Lower lobe of right lung (tissue), 2 donors: Measurements from ENCODE around the gene H2AZ1. TPM values are rescaled to one million over a fixed set of nuclear protein-coding genes. Genes with fewer than 3 reads are reported as not detected.

ENCODE experiments used
- ATAC-seq, 2 donors: fragments of 200-7000 bp; cut with Tn5 transposase; one replicate each; pipeline ENCODE4 v1.9.1; 2020 to 2022; ENCODE audit warnings: mild to moderate bottlenecking in 2 of 2, moderate library complexity in 2 of 2
- DNase-seq: peaks from one replicate; pipeline ENCODE4 v3.0.0-alpha.2; 2020
- H3K27ac ChIP-seq: fragments of 200-600 bp; one replicate; pipeline ENCODE4 v1.8.0; 2022
- H3K27me3 ChIP-seq: fragments of 200-600 bp; one replicate; pipeline ENCODE4 v1.8.0; 2022; ENCODE audit warnings: low read depth
- H3K36me3 ChIP-seq: fragments of 200-600 bp; one replicate; pipeline ENCODE4 v1.8.0; 2022; ENCODE audit warnings: mild to moderate bottlenecking
- H3K4me1 ChIP-seq: fragments of 200-600 bp; one replicate; pipeline ENCODE4 v1.8.0; 2022
- H3K4me3 ChIP-seq: fragments of 200-600 bp; one replicate; pipeline ENCODE4 v1.8.0; 2022; ENCODE audit warnings: mild to moderate bottlenecking
- H3K9me3 ChIP-seq: fragments of 200-600 bp; one replicate; pipeline ENCODE4 v1.8.0; 2022
- intact Hi-C: fragments of 100-400 bp; cut with DNase I; formaldehyde crosslinking; loops from one replicate; pipeline ENCODE4 v1.11.0; 2022
- total RNA-seq: library from RNA; stranded (reverse); fragmentation: NEBNext Ultra II Directional; extraction: Animal tissue kit (Norgen Biotek cat#: 25700); gene quantifications from one replicate; pipeline ENCODE4 v1.2.1, GENCODE V29; 2021
- TF ChIP-seq, protein P1 (sequence below): fragments of 200-600 bp; IDR thresholded peaks from one replicate; pipeline ENCODE4 v1.8.0; 2022; ENCODE audit warnings: antibody characterized with exemption, mild to moderate bottlenecking
- donor health status: DM: no; HTN: yes; CAD: no; lungs with severe emphysema.

The H2AZ1 gene
- total RNA-seq, 1 donor from 2014 or later: 143 TPM

GRCh38 chr4:99945718-99946355 is 4.2 kb downstream of the H2AZ1 start:
- Histone ChIP-seq H3K4me1 (peaks cover 62% of the 10 kb centered on the region), H3K27me3 (no peaks in the 10 kb centered on the region), H3K9me3 (no peaks in the 10 kb centered on the region), H3K27ac (peak overlapping the region; percentile 93), H3K36me3 (peaks cover 6% of the 10 kb centered on the region), H3K4me3 (peak overlapping the region; percentile 98)
- intact Hi-C loops: loop anchor here (10.0 kb wide), 2 partner anchors 51 to 381 kb away; partner anchors contain the start of genes LAMTOR3 and TRMT10A
- DNase-seq: no peak
- TF ChIP-seq, protein P1, sequence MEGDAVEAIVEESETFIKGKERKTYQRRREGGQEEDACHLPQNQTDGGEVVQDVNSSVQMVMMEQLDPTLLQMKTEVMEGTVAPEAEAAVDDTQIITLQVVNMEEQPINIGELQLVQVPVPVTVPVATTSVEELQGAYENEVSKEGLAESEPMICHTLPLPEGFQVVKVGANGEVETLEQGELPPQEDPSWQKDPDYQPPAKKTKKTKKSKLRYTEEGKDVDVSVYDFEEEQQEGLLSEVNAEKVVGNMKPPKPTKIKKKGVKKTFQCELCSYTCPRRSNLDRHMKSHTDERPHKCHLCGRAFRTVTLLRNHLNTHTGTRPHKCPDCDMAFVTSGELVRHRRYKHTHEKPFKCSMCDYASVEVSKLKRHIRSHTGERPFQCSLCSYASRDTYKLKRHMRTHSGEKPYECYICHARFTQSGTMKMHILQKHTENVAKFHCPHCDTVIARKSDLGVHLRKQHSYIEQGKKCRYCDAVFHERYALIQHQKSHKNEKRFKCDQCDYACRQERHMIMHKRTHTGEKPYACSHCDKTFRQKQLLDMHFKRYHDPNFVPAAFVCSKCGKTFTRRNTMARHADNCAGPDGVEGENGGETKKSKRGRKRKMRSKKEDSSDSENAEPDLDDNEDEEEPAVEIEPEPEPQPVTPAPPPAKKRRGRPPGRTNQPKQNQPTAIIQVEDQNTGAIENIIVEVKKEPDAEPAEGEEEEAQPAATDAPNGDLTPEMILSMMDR: no peak
- ATAC-seq: peak; percentile 12 to 22

- no peak overlapping the region for H3K27ac ChIP-seq
- ATAC-seq (no peak), DNase-seq (no peak)
- H3K36me3 ChIP-seq: peaks cover 6% of the 10 kb centered on the region
- TF ChIP-seq, protein P1: no peak
- intact Hi-C loops: loop anchor here (10.0 kb wide), 2 partner anchors 49 to 379 kb away; partner anchors contain the start of genes LAMTOR3 and TRMT10A
- peaks cover 62% of the 10 kb centered on the region for H3K4me1 ChIP-seq
- H3K9me3 ChIP-seq: no peaks in the 10 kb centered on the region
- no peaks in the 10 kb centered on the region for H3K27me3 ChIP-seq
- peak overlapping the region; percentile 98 for H3K4me3 ChIP-seq
Observed at GRCh38 chr4:99943904-99944437, 6.1 kb downstream of the H2AZ1 start.

GRCh38 chr4:99938243-99938753 is 11.8 kb downstream of the H2AZ1 start:
- H3K27ac ChIP-seq: no peak overlapping the region
- ATAC-seq (no peak), DNase-seq (no peak)
- H3K4me3 ChIP-seq: no peak overlapping the region
- H3K36me3 ChIP-seq: peaks cover 12% of the 10 kb centered on the region
- no peaks in the 10 kb centered on the region for H3K27me3 ChIP-seq
- H3K9me3 ChIP-seq: peaks cover 19% of the 10 kb centered on the region
- TF ChIP-seq, protein P1: no peak
- intact Hi-C loops: no loop called here
- peaks cover 20% of the 10 kb centered on the region for H3K4me1 ChIP-seq

DNA sequence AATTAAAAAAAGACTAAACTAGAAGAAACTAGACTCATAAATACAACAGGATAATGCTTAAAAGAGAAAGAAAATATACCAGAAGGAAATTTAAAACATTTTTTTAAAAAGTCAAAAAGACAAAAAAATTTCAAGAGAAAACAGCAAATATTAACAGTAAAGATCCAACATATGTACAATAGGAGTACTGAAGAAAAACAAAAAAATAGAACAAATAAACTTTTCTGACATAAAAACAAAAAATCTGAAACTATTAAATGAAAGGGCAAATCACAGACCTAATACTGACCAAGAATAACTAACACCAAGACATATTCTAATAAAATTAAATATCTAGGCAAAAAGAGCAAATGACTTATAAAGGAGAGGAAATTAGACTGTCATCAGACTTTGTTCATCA is 15.2 kb downstream of the H2AZ1 start:
- ATAC-seq (no peak), DNase-seq (no peak)
- H3K9me3 ChIP-seq: peaks cover 19% of the 10 kb centered on the region
- H3K27ac ChIP-seq: no peak overlapping the region
- no peaks in the 10 kb centered on the region for H3K4me1 ChIP-seq
- TF ChIP-seq, protein P1: no peak
- H3K36me3 ChIP-seq: peaks cover 13% of the 10 kb centered on the region
- H3K27me3 ChIP-seq: no peaks in the 10 kb centered on the region
- H3K4me3 ChIP-seq: no peak overlapping the region
- intact Hi-C loops: no loop called here

- TF ChIP-seq, protein P1: no peak
- intact Hi-C loops: no loop called here
- peaks cover 33% of the 10 kb centered on the region for H3K36me3 ChIP-seq
- no peak overlapping the region for H3K27ac ChIP-seq
- no peaks in the 10 kb centered on the region for H3K9me3 ChIP-seq
- H3K27me3 ChIP-seq: no peaks in the 10 kb centered on the region
- no peaks in the 10 kb centered on the region for H3K4me1 ChIP-seq
- DNase-seq: no peak
- no peak overlapping the region for H3K4me3 ChIP-seq
- ATAC-seq: no peak
Observed at GRCh38 chr4:99927566-99927965, 22.5 kb downstream of the H2AZ1 start.
